Measurements from ENCODE around the gene C4orf50.

C4orf50 gene

GRCh38 chr4:5928844-5929420, 89.3 kb downstream of the C4orf50 start:
- Histone ChIP-seq H3K36me3 (ENCODE audit: insufficient read depth, low read length) (no peaks in the 10 kb centered on the region), H3K4me3 (ENCODE audit: low read depth, low read length, poor library complexity, severe bottlenecking) (no peak overlapping the region), H3K27ac (ENCODE audit: low read depth, low read length, poor library complexity, severe bottlenecking) (no peak overlapping the region), H3K27me3 (ENCODE audit: insufficient read depth, low read length) (no peaks in the 10 kb centered on the region), H3F3A (ENCODE audit: insufficient read depth, low read length) (no peaks in the 10 kb centered on the region), H4K20me1 (ENCODE audit: insufficient read depth, low read length) (no peaks in the 10 kb centered on the region), H3K9me2 (ENCODE audit: low read depth, low read length) (no peaks in the 10 kb centered on the region), H3K4me1 (ENCODE audit: insufficient read depth, low read length, severe bottlenecking) (no peaks in the 10 kb centered on the region), H3K9ac (ENCODE audit: low read length) (no peak overlapping the region), H2AFZ (ENCODE audit: low read length) (no peak overlapping the region), H3K79me2 (ENCODE audit: insufficient read depth, low read length) (no peaks in the 10 kb centered on the region), H3K9me3 (ENCODE audit: low read length) (no peaks in the 10 kb centered on the region), H3K4me2 (ENCODE audit: low read length) (no peak overlapping the region)
- no peak for TF ChIP-seq CTCF (IDR thresholded peaks at IDR 0.05; ENCODE audit: low read length)
- TF ChIP-seq EZH2 (IDR thresholded peaks at IDR 0.05; ENCODE audit: borderline replicate concordance, low read length) = no peak

DNA sequence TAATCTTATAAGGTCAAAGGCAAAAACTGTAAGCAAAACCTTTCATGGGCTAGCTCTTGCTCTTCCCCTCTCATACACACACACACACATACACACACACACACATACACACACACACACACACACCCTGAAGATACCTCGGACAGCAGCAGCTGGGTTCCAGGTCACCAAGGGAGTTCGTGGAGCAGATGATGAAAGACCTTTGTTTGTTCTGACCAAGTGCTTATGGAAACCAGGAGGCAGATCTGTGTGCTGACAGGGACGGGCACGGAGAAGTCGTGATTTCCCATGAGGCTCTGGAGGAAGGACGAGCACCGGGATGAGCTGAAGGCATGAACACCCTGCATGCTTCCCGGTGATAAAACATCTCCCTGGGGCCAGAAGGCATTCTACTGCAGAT, 90.0 kb downstream of the C4orf50 start:
- Histone ChIP-seq H3K27me3 (ENCODE audit: insufficient read depth, low read length) (no peaks in the 10 kb centered on the region), H3F3A (ENCODE audit: insufficient read depth, low read length) (no peaks in the 10 kb centered on the region), H3K27ac (ENCODE audit: low read depth, low read length, poor library complexity, severe bottlenecking) (no peak overlapping the region), H3K36me3 (ENCODE audit: insufficient read depth, low read length) (no peaks in the 10 kb centered on the region), H3K79me2 (ENCODE audit: insufficient read depth, low read length) (no peaks in the 10 kb centered on the region), H4K20me1 (ENCODE audit: insufficient read depth, low read length) (no peaks in the 10 kb centered on the region), H3K4me2 (ENCODE audit: low read length) (no peak overlapping the region), H2AFZ (ENCODE audit: low read length) (no peak overlapping the region), H3K9me3 (ENCODE audit: low read length) (no peaks in the 10 kb centered on the region), H3K4me3 (ENCODE audit: low read depth, low read length, poor library complexity, severe bottlenecking) (no peak overlapping the region), H3K9me2 (ENCODE audit: low read depth, low read length) (no peaks in the 10 kb centered on the region), H3K4me1 (ENCODE audit: insufficient read depth, low read length, severe bottlenecking) (no peaks in the 10 kb centered on the region), H3K9ac (ENCODE audit: low read length) (no peak overlapping the region)
- TF ChIP-seq EZH2 (IDR thresholded peaks at IDR 0.05; ENCODE audit: borderline replicate concordance, low read length) = no peak

DNA sequence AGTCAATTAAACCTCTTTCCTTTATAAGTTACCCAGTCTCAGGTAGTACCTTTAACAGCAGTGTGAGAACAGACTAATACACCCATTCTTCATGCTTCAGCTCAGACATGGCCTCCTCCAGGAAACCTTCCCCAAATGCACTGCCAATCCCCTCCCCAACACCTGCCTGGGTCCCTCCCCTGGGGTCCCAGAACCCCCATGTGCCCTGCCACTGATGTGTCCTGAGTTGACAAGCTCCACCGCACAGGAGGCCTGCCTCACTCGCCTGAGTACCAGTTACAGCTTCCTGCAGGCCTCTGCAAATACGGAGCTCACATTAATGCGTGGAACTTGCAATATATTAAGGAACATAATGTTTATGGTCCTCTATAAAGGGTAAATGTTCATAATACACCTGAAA, 90.5 kb downstream of the C4orf50 start:
- no peaks in the 10 kb centered on the region for H3K27me3 ChIP-seq (ENCODE audit: insufficient read depth, low read length)
- H3K4me2 ChIP-seq (ENCODE audit: low read length) = no peak overlapping the region
- H3K36me3 ChIP-seq (ENCODE audit: insufficient read depth, low read length) = no peaks in the 10 kb centered on the region
- H3K9me2 ChIP-seq (ENCODE audit: low read depth, low read length) = no peaks in the 10 kb centered on the region
- H3K9ac ChIP-seq (ENCODE audit: low read length) = no peak overlapping the region
- no peaks in the 10 kb centered on the region for H3K9me3 ChIP-seq (ENCODE audit: low read length)
- no peak overlapping the region for H3K27ac ChIP-seq (ENCODE audit: low read depth, low read length, poor library complexity, severe bottlenecking)
- no peak overlapping the region for H2AFZ ChIP-seq (ENCODE audit: low read length)
- no peak overlapping the region for H3K4me3 ChIP-seq (ENCODE audit: low read depth, low read length, poor library complexity, severe bottlenecking)
- no peak for TF ChIP-seq EZH2 (IDR thresholded peaks at IDR 0.05; ENCODE audit: borderline replicate concordance, low read length)
- H3F3A ChIP-seq (ENCODE audit: insufficient read depth, low read length) = no peaks in the 10 kb centered on the region
- H3K4me1 ChIP-seq (ENCODE audit: insufficient read depth, low read length, severe bottlenecking) = no peaks in the 10 kb centered on the region
- no peaks in the 10 kb centered on the region for H3K79me2 ChIP-seq (ENCODE audit: insufficient read depth, low read length)
- no peaks in the 10 kb centered on the region for H4K20me1 ChIP-seq (ENCODE audit: insufficient read depth, low read length)

GRCh38 chr4:5927116-5927515, 91.1 kb downstream of the C4orf50 start:
- Histone ChIP-seq H3K9me3 (ENCODE audit: low read length) (no peaks in the 10 kb centered on the region), H3K9me2 (ENCODE audit: low read depth, low read length) (no peaks in the 10 kb centered on the region), H2AFZ (ENCODE audit: low read length) (no peak overlapping the region), H3K4me1 (ENCODE audit: insufficient read depth, low read length, severe bottlenecking) (no peaks in the 10 kb centered on the region), H3K27me3 (ENCODE audit: insufficient read depth, low read length) (no peaks in the 10 kb centered on the region), H4K20me1 (ENCODE audit: insufficient read depth, low read length) (no peaks in the 10 kb centered on the region), H3K9ac (ENCODE audit: low read length) (no peak overlapping the region), H3K4me2 (ENCODE audit: low read length) (no peak overlapping the region), H3K79me2 (ENCODE audit: insufficient read depth, low read length) (no peaks in the 10 kb centered on the region), H3K36me3 (ENCODE audit: insufficient read depth, low read length) (no peaks in the 10 kb centered on the region), H3K27ac (ENCODE audit: low read depth, low read length, poor library complexity, severe bottlenecking) (no peak overlapping the region), H3K4me3 (ENCODE audit: low read depth, low read length, poor library complexity, severe bottlenecking) (no peak overlapping the region), H3F3A (ENCODE audit: insufficient read depth, low read length) (no peaks in the 10 kb centered on the region)
- no peak for TF ChIP-seq CTCF (IDR thresholded peaks at IDR 0.05; ENCODE audit: low read length)
- TF ChIP-seq EZH2 (IDR thresholded peaks at IDR 0.05; ENCODE audit: borderline replicate concordance, low read length) = no peak

Data from OCI-LY1 (cell line).